HG02642 (cell line): ENCODE measurements around the gene STAT6.

Experiments
- ATAC-seq: cut with Tn5 transposase; IDR thresholded peaks from one replicate; pipeline ENCODE4 v1.9.1; 2021; ENCODE audit warnings: mild to moderate bottlenecking; ENCODE audit not compliant: unreplicated experiment, poor library complexity

STAT6 gene, protein sequence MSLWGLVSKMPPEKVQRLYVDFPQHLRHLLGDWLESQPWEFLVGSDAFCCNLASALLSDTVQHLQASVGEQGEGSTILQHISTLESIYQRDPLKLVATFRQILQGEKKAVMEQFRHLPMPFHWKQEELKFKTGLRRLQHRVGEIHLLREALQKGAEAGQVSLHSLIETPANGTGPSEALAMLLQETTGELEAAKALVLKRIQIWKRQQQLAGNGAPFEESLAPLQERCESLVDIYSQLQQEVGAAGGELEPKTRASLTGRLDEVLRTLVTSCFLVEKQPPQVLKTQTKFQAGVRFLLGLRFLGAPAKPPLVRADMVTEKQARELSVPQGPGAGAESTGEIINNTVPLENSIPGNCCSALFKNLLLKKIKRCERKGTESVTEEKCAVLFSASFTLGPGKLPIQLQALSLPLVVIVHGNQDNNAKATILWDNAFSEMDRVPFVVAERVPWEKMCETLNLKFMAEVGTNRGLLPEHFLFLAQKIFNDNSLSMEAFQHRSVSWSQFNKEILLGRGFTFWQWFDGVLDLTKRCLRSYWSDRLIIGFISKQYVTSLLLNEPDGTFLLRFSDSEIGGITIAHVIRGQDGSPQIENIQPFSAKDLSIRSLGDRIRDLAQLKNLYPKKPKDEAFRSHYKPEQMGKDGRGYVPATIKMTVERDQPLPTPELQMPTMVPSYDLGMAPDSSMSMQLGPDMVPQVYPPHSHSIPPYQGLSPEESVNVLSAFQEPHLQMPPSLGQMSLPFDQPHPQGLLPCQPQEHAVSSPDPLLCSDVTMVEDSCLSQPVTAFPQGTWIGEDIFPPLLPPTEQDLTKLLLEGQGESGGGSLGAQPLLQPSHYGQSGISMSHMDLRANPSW

DNA sequence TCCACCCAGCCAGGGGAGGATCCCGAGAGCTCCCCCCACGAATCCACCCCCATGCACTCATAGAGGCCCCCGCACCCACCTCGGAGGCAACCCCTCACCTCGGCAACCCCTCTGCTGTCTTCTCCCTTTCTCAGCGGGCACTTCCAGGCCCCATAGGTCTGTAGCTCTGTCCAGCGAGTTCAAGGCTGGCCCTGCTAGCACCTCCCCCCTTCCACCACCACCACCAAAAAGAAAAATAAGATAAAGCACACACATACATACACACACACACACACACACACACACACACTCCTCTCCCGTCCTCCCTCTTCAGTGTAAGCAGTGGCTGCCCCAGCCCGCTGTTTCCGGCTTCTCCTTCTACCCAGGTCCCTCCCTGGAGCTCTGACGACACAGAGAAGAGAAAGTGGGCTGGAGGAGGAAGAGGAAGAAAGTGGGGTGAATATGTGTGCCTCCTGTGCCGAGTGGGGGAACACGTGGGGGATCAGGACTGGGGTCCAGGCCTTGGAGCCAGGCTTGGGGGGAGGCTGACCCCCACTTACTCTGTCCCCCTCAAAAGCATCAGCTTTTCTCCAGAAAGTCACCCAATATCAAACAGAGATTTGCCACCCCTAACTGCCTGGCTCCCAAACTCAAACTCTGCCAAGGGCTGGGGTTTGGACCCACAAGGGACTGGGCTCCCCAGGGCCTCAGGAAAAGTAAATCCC lies at the start of gene STAT6:
Gene STAT6, minus strand, starts transcription at position 332 of the 704 bp plus-strand sequence. CDS start 3,084 bp downstream, outside the sequence.
- ATAC-seq: peak; percentile 61

DNA sequence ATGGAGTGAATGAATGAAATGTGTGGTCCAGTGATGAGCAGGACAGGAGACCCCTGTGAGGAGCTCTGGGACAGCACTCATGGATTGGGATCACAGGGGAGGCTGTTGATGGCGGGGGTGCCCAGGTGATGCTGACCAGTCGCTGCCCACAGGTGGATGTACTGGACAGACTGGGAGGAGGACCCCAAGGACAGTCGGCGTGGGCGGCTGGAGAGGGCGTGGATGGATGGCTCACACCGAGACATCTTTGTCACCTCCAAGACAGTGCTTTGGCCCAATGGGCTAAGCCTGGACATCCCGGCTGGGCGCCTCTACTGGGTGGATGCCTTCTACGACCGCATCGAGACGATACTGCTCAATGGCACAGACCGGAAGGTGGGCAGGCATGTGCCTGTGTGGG lies 49.6 kb upstream of the STAT6 start:
- ATAC-seq: no peak

DNA sequence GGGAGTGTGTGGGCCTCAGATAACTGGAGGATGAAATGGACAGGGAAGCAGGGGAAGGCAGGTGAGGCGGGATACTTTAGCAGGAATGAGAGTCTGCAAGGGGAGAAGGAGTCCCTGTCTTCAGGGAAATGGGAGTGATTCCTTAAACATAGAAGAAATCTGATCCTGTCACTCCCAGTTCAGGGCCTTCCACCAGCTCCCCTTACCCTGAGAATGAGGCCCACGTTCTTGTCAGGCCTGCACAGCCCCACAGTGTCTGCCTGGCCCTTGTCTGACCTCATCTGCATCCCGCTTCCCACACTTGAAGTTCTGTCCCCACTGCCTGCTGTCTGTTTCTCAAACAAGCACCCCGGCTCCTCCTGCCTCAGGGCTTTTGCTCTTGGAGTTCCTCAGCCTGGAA lies 48.9 kb upstream of the STAT6 start:
- no peak for ATAC-seq

DNA sequence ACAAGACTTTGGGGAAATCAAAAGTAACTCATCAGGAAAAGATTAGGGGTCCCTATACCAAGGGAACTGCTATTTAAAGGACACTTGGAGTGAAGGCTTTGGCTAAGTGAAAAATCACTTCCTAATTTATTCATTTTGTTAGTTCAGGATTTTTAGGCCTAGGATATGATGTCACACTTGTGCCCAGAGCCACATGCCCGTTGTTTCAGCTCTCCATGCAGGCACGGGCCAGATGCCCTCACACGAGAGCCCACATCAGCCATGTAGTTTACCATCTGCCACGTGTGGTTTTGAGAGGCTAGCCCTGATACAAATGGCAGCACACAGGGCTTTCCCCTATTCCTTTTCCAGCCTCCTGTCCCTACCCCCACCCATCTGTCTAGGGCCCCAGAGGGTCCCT lies 48.1 kb upstream of the STAT6 start:
- ATAC-seq: no peak

DNA sequence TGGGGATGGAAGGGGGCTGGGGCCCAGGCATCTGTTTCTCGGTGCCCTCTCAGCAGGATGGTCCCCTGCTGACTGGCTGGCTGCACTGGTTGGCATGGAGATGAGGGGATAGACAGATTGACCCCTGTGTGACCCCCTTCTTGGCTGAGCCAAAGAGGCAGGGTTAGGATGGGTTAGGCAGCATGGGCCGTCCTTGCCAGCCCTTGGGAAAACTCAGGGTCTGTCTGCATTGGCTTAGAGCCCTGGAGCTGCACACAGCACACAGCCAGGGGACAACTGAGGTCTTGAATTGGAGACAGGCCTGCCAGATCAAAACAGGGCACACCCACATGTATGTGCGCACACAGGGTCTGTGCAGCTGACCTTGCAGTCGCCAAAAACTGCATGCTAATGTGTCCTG lies 47.5 kb upstream of the STAT6 start:
- ATAC-seq: no peak

DNA sequence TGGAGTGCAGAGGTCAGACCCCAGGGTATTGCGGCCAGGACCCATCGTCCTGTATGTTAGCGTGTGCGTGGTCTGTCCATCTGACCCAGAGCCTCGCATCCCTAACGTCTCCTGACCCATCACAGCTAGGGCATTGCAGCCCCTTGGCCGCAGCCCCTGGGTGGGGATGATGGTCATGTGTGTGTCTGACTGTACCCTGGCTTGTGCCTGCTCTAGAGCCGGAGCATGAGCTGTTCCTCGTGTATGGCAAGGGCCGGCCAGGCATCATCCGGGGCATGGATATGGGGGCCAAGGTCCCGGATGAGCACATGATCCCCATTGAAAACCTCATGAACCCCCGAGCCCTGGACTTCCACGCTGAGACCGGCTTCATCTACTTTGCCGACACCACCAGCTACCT lies 47.0 kb upstream of the STAT6 start:
- no peak for ATAC-seq

DNA sequence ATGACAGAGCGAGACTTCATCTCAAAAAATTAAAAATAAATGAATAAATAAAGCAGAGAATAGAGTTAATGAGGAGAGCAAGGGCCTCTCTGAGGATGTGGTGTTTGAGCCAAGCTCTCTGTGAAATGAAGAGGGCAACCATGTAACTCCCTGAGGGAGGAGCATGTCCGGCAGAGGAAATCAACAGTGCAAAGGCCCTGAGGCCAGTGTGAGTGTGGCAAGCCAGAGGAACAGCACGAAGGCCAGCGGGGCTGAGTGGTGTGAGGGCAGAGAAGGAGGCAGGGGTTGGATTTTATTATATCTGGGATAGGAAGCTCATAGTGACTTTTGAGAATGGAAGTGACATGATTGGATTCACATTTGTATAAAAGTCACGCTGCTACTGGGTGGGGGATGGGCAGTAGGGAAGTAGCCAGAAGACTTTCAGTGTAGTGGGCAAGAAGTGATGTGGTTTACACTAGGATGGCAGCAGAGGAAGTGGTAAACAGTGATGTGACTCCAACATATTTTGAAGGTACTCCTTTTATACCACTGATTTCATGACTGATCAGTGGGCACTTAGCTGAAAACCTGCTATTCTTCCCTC lies 46.5 kb upstream of the STAT6 start:
- ATAC-seq: no peak

DNA sequence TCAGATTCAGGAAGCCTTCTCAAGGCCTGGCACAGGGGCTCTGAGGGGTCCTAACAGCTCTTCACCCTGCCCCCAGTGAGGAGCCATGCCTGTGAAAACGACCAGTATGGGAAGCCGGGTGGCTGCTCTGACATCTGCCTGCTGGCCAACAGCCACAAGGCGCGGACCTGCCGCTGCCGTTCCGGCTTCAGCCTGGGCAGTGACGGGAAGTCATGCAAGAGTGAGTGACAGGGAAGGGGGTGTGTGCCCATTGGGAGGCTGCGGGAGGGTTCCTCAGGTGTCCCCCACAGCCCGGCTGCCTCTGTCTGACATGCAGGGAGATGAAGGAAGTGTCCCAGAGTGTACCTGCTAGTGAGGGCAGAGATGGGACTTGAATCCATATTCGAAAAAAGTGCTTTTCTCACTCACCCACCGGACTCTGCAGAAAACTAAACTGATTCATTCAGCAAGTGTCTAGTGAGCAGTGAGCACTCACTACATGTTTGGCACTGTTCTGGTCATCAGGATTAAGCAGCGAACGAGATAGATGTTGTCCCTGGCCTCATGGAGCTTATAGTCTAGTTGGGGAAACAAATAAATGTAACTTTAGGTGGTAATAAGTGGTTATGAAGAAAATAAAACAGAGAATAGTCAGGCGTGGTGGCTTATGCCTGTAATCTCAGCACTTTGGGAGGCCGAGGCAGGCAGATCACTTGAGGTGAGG lies 45.7 kb upstream of the STAT6 start:
- no peak for ATAC-seq

DNA sequence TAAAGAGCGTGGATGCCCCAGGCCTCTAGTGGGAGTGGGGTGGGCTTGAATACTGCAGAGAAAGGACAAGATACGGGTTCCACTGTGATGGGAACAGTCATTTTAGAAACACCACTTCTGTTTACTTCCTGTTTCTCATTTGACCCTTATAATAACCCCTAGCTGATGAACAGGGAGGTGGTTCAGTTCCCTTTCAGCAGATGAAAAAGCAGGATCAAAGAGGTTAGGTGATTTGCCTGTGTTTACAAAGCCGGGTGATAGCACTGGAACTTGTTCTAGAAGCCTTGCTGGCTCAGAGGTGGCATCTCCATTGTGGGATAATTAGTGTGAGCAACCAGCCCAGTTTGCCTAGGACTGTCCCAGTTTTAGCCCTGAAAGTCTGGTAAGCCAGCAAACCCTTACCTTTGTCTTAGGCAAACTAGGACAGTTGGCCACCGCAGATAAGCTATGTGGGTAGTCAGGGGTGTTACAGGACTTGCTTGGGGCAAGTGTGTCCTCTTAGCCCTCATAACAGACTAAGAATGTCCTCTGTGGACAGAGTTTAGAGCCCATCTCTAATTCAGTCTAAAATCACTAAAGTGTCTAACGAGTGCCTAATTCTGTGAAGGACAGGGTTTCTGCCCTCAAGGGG lies 43.8 kb upstream of the STAT6 start:
- no peak for ATAC-seq

DNA sequence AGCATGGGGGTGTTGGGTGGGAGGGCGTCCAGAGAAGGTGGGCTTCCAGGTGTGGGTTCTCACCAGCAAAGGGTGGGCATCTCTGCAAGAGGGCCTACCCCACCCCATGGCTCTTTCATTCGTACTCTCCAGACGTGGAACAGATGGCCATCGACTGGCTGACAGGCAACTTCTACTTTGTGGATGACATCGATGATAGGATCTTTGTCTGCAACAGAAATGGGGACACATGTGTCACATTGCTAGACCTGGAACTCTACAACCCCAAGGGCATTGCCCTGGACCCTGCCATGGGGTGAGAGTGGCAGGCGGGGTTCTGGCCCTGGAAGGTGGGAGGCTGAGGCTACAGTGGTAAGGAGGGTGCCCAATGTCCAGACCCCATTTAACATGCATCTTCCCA lies 42.9 kb upstream of the STAT6 start:
- ATAC-seq: no peak

DNA sequence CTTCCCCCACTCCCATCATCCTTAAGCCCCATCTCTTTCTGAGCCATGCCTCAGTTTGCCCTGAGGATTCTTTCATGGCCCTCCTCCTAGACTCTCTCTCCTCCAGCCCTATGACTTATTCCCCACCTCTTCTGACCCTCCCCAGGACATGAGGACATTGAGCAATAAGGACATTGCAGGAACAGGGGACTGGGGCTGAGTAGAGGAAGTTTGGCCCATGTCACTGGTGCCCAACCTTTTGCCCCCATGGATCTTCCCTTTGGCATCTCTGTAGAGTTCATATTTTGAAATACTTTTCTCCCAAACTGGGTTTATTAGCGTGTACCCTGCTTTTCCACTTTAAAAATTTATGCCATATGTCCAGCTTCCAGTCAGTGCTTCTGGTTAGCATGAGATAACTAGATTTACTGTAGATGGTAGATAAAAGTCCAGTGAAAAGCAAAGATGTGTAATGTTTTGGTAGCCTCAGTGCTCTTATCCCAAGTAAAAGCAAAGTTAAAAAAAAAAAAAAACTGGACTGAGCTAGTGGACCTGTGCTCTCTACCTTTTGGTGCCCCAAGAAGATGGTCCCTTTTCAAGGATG lies 42.3 kb upstream of the STAT6 start:
- no peak for ATAC-seq

DNA sequence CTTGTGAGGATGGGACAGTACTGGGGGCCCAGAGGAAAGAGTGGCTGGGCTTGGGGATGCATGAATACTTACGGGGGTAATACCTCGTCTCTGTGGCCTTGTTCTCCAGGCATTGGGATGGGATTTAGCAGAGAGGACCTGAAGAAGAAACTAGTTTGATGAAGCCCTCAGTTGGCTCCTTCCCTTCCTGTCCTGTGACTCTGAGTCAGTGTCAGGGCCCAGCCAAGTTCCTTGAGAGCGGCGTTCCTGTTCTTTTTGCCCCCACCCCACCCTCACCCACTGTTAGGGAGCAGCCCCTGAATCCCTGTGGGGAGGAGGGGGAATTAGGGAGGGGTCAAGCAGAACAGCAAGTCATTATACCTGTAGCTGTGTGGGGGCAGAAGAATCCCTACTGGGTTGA lies 41.5 kb upstream of the STAT6 start:
- ATAC-seq: no peak

DNA sequence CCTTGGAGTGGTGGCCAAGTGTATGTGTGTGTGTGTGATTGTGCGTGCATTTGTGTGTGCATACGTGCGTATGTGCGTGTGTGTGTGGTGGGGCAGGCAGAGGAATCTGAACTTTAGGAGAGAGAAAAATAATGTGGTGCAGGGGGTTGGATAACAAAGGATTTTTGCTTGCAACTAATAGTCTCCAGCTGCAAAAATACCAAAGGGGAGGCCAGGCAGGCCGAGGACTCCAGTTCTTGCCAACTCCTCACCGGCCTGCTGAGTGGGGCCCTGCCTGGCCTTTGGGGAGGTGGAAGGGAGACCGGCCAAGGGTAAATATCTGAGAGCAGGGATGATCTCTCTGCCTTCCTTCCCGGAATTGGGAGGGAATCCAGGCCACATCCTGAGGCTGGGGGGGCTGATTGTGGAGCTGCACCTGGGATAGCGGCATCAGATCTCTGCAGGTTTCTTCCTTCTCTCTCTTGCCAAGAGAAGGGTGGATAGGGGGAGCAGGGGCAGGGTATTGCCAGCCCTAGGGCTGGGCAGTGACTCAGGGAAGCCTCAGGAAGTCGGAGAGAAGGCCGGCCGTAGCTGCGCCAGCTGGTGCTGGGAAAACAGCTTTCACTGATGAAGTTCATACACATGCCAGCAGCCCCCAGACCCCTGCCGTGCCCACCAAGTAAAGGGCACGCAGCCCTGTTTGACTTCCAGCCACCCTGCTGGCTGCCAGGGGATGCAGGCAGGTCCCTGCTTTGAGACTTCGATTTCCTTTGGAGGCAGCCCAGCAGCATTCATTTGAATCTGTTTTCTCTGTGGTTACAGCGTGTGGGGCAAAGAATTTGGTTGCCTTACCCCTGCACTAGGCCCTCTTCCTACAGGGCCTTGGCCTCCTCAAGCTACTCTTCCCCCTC lies 40.8 kb upstream of the STAT6 start:
- ATAC-seq: no peak

DNA sequence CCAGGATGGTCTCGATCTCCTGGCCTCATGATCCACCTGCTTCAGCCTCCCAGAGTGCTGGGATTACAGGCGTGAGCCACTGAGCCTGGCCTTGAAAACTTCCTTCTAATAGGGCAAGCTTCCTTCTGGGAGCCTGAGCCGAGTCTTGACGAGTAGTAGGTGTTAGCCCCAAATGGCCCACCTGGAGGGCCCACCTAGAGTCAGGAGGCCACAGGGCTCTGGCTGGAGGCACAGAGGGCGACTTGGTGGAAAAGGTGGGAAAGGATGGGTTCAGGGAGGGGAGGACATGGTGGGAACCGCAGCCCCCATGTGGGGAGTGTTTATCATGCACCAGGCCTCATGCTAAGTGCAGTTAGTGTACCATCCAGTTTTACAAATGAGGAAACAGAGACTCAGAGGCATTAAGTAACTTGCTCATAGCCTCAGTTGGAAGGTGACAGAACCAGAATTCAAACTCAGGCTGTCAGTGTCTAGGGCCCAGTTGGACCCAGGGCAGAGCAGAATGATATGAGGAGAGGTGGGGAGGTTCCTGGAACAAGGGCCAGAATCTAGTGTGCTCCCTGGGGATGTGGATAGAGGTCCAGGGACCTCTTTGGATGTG lies 39.3 kb upstream of the STAT6 start:
- no peak for ATAC-seq

DNA sequence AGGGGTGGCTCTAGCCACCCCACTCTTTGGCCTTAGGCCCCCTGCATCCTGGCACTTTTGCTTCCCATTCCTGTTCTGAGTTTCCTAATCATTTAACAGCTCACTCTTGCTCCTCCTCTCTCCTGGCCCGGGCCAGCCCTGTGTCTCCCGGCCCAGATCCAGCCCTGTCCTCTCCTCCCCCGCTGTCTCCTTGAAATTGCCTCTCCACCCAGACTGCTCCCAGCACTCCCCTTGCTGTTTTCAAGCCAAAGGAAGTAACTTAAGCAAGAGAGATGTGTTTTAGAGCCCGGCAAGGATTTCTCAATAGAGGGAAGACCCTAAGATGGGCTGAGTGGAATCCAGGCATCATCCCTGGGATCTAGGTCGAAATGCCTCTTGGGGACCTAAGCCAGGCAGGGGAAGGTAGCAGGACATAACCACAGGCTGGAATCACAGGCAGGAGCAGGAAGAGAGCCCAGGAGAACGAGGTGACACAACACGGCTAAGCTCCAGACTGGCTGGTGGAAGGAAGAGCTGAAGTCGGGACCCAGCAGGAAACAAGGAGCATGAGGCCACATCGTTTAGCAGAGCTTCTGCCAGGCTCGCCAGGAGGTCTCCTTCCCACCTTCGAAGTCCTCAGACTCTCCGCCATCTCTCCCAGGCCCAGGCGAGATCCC lies 38.2 kb upstream of the STAT6 start:
- no peak for ATAC-seq

DNA sequence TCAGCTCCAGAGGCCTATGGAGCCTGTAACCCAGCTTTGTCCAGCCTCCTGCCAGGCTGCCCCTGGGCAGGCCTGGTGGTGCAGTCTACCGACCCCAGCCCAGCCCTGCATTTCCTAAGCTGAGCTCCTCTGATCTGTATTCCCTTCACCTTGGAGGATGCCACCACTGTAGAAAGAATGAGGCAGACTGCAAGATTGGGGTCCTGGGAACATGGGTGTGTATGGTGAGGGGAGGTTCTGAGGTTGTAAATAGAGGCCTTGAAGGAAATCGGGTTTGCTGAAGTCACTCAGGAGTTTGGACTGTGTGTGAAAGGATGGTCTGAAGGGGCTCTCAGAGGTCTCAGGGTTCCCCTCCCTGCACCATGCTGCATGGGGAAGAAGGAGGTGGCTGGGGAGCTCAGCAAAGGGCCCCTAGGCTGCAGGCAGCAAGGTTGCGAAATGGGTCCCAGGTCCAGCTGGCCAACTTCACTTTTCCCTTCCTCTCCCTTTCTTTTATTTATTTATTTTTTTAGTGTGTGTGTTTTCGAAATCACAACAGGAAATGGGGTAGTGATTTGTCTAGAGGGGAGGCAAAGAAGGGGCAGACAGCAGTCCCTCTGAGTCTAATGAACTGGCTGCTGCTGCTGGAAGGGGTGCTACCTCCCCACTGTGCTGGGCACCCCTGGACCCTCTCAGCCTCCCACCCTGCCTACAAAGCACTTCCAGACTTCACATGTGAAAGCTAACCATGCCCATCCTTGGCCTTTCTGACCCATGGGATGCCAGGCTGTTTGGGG lies 37.5 kb upstream of the STAT6 start:
- ATAC-seq: no peak
